GM19452 (cell line): Measurements from ENCODE around the gene TTC36.
"Not testable (repeated sequence)": the region's sequence is repeated elsewhere in the genome, so short reads cannot be mapped to it uniquely, and the experiment has no call there.

ENCODE experiments used
- ATAC-seq: cut with Tn5 transposase; IDR thresholded peaks from one replicate; pipeline ENCODE4 v1.9.1; 2021; ENCODE audit not compliant: unreplicated experiment

Gene TTC36

DNA sequence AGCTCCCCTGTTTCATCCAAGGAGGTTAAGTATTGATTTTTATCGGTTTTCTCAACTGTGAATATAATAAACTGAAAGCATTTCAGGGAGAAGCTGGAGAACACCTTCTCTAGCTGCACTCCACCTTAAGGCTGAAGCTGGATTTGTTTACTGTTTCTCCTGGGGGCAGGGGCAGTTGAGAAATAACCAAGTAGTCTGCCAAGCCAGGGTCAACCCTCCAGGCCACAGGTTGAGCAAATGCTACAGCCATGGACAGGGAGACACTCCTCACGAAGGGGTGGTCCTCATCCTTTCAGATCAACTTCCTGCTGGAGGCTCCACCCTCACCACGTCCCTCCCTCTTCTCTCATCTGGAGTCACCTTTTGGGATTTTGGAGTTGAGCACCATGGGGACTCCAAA, at the start of gene TTC36:
Gene TTC36 (plus strand): TSS at position 366 of the 400 bp plus-strand sequence. CDS start 21 bp downstream, at position 387.
- no peak for ATAC-seq

DNA sequence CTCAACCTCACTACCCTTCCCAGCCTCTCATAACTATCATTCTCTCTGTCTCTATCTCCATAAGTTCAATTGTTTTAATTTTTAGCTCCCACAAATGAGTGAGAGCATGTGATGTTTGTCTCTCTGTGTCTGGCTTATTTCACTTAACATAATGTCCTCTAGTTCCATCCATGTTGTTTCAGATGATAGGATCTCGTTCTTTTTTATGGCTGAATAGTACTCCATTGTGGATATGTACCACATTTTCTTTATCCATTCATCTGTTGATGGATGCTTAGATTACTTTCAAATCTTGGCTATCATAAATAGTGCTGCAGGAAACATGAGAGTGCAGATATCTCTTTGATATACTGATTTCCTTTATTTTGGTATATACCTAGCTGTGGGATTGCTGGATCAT, 46.0 kb upstream of the TTC36 start:
- ATAC-seq, result not testable (repeated sequence)

GRCh38 chr11:118484405-118484804, 42.9 kb upstream of the TTC36 start:
- no peak for ATAC-seq

GRCh38 chr11:118485273-118485672, 42.0 kb upstream of the TTC36 start:
- ATAC-seq, result no peak

DNA sequence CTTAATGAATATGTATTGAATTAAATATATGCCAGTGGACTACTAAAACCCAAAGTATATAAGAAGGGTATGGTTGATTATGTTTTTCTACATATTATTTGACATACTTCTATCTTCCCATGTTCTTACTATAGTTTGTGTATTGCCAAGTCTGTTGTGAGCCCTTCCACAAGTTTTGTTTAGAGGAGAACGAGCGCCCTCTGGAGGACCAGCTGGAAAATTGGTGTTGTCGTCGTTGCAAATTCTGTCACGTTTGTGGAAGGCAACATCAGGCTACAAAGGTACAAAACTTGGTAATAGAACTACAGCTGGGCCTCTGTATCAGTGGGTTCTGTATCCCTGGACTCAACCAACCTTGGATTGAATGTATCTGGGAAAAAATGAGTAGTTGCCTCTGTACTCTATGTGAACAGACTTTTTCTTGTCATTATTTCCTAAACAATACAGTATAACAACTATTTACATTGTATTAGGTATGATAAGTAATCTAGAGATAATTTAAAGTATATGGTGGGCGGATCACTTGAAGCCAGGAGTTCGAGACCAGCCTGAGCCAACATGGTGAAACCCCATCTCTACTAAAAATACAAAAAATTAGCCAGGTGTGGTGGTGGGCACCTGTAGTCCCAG, 38.7 kb upstream of the TTC36 start:
- no peak for ATAC-seq

DNA sequence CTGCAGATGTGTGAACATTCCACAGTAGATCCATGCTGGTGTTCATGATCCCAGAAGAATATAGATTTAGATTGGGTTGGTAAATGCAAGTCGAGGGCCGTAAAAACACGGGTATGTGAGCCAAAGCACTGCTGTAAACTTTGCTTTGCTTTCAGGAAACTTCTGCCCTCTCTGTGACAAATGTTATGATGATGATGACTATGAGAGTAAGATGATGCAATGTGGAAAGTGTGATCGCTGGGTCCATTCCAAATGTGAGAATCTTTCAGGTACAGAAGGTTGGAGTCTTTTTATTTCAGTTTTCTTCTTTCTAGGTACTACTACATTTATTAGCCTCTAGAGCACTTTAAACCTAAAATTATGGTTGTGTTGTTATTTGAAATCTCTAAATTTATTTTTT, 36.2 kb upstream of the TTC36 start:
- no peak for ATAC-seq

- no peak for ATAC-seq
Measured at GRCh38 chr11:118497831-118498230, 29.4 kb upstream of the TTC36 start.

DNA sequence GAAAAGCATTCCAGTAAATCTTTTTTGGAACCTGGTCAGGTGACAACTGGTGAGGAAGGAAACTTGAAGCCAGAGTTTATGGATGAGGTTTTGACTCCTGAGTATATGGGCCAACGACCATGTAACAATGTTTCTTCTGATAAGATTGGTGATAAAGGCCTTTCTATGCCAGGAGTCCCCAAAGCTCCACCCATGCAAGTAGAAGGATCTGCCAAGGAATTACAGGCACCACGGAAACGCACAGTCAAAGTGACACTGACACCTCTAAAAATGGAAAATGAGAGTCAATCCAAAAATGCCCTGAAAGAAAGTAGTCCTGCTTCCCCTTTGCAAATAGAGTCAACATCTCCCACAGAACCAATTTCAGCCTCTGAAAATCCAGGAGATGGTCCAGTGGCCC, 24.1 kb upstream of the TTC36 start:
- ATAC-seq, result no peak

DNA sequence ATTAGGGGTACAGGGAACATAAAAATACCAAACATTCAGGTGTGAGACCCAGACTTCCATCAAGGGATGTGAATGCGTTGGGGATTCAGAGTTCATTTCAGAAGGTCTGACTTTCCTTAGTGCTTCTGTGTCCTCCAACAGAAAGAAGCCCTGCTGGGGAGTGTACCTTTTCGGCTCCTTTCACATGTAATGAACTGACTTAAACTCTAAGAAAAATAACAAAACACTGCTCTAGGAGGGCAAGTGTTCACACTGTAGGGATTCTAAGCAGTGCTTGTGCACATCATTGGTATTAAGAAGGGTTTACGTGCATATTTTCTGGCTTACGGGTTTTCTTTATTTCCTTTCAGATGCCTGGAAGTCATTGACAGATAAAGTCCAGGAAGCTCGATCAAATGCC, 15.7 kb upstream of the TTC36 start:
- ATAC-seq, result no peak

DNA sequence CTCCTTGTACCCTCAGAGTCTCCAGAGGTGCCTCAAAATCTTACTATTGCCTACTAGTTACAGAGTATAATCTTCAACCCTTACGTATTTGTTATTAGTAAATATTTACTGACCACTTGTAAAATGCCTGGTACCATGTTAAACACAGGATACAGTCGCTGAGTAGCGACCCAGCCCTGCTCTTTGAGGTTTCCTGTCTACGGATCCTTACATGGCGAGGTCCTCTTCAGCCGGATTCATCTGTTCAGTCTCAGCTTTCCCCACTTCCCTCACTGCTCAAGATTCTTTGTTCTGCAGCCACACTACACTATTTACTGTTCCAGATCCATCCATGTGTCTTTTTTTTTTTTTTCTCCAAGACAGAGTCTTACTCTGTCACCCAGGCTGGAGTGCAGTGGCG, 13.2 kb upstream of the TTC36 start:
- ATAC-seq, result no peak

DNA sequence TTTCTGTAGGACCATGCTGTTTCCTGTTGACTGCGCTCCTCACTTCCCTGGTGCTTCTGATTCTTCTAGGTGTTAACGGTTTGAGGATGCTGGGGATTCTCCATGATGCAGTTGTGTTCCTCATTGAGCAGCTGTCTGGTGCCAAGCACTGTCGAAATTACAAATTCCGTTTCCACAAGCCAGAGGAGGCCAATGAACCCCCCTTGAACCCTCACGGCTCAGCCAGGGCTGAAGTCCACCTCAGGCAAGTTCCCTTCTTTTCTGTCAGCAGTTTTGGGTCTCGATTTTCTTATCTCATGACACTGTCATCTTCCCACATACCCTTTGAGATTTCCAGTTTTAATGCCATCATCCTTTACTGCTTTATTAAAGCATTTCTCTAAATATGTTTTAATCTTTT, 7.7 kb upstream of the TTC36 start:
- ATAC-seq, result no peak

DNA sequence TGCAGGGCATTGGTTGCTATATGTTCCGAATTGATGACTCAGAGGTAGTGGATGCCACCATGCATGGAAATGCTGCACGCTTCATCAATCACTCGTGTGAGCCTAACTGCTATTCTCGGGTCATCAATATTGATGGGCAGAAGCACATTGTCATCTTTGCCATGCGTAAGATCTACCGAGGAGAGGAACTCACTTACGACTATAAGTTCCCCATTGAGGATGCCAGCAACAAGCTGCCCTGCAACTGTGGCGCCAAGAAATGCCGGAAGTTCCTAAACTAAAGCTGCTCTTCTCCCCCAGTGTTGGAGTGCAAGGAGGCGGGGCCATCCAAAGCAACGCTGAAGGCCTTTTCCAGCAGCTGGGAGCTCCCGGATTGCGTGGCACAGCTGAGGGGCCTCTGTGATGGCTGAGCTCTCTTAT, 5.4 kb upstream of the TTC36 start:
- no peak for ATAC-seq

DNA sequence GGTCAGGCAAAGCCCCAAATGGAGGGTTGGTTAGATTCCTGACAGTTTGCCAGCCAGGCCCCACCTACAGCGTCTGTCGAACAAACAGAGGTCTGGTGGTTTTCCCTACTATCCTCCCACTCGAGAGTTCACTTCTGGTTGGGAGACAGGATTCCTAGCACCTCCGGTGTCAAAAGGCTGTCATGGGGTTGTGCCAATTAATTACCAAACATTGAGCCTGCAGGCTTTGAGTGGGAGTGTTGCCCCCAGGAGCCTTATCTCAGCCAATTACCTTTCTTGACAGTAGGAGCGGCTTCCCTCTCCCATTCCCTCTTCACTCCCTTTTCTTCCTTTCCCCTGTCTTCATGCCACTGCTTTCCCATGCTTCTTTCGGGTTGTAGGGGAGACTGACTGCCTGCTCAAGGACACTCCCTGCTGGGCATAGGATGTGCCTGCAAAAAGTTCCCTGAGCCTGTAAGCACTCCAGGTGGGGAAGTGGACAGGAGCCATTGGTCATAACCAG, 4.7 kb upstream of the TTC36 start:
- no peak for ATAC-seq

DNA sequence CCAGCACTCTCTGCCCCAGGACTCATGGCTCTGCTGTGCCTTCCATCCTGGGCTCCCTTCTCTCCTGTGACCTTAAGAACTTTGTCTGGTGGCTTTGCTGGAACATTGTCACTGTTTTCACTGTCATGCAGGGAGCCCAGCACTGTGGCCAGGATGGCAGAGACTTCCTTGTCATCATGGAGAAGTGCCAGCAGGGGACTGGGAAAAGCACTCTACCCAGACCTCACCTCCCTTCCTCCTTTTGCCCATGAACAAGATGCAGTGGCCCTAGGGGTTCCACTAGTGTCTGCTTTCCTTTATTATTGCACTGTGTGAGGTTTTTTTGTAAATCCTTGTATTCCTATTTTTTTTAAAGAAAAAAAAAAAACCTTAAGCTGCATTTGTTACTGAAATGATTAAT, 2.9 kb upstream of the TTC36 start:
- no peak for ATAC-seq

GRCh38 chr11:118524757-118525470, 2.4 kb upstream of the TTC36 start:
- no peak for ATAC-seq

DNA sequence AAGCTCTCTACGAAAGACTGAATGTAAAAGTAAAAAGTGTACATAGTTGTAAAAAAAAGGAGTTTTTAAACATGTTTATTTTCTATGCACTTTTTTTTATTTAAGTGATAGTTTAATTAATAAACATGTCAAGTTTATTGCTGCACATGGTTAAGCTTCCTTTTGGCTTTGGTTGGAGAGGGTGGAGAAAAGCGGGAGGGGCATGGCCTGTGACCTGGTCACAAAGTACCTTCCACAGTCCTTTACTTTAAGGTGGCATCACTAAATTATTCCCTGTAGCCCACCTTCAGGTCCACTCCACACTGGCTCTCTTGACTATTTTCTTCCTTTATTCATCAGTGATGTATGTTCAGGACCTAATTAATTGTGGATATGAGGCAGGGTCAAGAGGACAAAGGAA, 586 bp upstream of the TTC36 start:
- no peak for ATAC-seq

- no peak for ATAC-seq
Measured at GRCh38 chr11:118528511-118528910, 1.2 kb downstream of the TTC36 start.

DNA sequence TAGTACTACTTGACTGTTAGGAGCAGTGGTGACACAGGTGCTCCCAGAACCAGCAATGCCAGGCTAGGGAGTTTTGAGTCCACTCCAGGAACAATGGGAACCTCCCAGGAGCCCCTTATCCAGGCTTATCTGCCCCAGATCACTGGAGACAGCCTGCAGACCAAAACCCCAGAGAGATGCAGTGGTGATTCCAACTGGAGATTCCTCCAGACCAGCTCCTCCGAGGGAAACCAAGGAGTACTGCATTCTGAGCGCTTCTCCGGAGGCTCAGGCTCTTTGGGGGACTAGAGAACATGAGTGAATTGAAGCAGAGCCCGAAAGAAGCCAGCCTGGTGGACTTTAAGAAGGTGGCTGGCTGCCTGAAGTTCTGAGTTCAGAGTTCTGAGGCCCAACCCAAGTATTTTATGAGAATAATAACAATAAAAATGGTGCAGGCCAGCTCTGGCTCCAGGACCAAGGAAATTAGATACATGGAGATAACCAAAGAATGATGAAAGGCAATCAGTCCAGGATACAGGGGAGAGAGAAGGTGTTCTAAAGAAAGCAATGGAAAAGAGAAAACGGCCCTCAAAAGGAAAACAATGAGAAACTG, 2.4 kb downstream of the TTC36 start:
- ATAC-seq, result no peak

DNA sequence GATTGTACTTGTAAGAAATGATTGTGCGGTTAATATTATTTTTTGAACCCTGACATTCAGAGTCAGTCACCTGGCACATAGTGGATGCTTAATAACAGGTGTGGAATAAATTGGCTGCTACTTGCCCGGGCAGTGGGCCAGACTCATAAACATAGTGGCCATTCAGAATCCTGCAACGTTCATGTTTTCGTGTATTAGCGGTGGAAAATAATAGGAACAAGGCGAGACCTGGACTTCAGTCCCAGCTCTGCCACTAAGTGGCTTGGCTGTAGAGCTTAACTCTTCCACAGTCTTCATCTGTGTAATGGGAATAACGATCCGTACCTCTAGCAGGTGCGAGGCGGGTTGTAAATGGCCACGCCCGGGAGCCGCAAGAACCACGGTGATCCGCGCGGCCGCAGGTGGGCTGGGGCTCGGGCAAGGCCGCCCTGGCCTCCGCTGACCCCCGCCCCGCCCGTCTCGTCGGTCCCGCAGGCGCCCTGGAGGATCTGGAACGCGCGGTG, 3.0 kb downstream of the TTC36 start:
- ATAC-seq, result no peak

- peak; percentile 60 for ATAC-seq
Measured at GRCh38 chr11:118530683-118531596, 3.7 kb downstream of the TTC36 start, which contains the start of gene TMEM25. Gene TMEM25 (plus strand): TSS chr11:118531192. CDS start chr11:118531802, 610 bp downstream.

GRCh38 chr11:118531597-118532084, 4.4 kb downstream of the TTC36 start:
- ATAC-seq, result no peak
